ENCODE data around the gene SPON1. TPM values are rescaled to one million over a fixed set of nuclear protein-coding genes. Genes with fewer than 3 reads are reported as not detected.
A peak's percentile ranks its signal among the peaks of the same experiment; 100 is the strongest.
"Not testable (repeated sequence)": the region's sequence is repeated elsewhere in the genome, so short reads cannot be mapped to it uniquely, and the experiment has no call there.

Gene SPON1
- total RNA-seq, 1 donor from 2014 or later, result not detected

DNA sequence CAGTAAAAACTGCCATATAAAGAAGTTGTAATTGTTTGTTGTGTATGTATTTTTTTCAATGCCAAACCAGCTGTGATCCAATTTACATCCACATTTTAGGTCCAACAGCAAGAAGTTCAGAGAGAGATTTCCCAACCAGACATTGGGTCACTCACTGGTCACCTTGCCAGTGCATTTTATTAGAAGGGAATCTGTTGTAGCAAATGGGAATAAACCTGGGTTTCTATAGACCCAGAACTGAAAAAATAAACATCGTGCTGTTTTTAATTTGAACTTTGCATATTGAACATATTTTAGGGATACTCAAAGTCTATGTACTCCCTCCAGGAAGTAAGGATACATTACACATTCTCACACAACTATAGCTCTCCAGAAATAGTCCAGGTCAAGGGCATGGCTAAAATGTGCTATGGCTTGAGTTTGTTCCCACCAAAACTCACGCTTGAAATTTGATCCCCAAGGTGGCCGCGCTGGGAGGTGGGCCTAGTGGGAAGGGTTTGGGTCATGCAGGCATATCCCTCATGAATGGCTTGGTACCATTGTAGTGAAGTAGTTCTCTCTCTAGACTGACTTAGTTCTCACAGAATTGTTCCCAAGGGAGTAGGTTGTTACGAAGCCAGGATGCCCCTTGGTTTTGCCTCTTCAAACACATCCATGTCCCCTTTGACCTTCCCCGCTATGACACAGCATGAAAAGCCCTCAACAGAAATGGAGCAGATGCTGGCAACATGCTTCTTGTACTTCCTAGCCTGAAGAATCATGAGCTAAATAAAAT is 305.5 kb downstream of the SPON1 start:
- DNase-seq (ENCODE audit: low read depth, low spot score), result no peak

DNA sequence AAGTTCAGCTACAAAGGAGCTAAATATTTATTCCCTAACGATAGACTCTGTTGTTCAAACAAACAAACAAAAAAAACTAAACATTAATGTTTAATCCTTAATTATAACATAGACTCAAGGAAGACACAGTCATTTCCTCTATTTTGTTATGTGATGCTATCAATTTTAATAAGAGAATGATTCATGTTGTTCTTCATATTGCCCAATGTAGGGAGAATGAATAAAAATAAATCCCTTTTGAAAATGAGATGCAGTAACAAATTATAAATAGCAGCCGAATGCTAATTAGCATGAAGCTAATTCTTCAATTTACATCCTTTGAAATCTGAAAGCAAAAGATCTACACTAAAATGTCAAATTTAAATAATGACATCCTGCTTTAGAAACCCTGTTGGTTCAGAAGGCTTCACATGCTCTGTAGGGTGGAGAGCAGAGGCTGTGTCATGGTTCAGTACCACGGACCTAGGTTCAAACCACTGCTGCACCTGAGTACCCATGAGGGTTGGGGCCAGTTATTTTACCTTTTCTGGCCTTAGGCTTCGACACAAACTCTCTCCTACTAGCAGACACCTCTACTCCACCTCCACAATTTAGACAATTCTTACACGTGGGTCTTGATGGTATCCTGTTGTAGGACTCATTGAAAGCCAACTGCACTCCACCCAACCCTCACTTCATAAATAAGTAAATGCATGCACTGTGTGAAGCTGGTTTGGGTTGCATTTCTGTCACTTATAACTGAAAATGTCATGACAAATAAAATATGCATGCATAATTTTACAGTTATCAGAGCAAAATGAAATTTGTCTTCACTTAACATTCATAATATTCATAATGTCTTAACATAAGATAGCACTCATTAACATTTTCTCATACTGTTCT is 307.4 kb downstream of the SPON1 start:
- DNase-seq (ENCODE audit: low read depth, low spot score), result no peak

- no peak for DNase-seq (ENCODE audit: low read depth, low spot score)
Measured at GRCh38 chr11:14270690-14271542, 308.4 kb downstream of the SPON1 start.

GRCh38 chr11:14273895-14274294 is 311.4 kb downstream of the SPON1 start:
- DNase-seq (ENCODE audit: low read depth, low spot score), result no peak

GRCh38 chr11:14275076-14275475 is 312.6 kb downstream of the SPON1 start:
- no peak for DNase-seq (ENCODE audit: low read depth, low spot score)

DNA sequence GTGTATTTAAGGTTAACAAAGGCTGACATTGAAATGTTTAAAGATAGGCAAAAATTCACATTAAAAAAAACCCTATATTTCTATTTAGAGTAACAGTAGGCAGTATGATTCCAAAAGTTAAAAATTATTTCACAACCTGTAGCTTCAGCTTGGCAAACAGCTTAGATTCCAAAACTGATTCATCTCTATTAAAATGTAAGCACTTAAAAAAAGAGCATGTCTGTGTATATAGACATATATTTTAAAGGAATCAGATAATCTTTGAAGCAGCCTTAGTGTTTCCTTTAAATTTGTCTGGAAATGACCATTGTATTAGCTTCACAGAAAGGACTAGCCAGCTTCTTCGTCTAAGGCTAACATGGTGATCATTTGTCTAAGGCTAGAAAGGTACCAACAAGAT is 316.3 kb downstream of the SPON1 start:
- DNase-seq (ENCODE audit: low read depth, low spot score), result not testable (repeated sequence)

DNA sequence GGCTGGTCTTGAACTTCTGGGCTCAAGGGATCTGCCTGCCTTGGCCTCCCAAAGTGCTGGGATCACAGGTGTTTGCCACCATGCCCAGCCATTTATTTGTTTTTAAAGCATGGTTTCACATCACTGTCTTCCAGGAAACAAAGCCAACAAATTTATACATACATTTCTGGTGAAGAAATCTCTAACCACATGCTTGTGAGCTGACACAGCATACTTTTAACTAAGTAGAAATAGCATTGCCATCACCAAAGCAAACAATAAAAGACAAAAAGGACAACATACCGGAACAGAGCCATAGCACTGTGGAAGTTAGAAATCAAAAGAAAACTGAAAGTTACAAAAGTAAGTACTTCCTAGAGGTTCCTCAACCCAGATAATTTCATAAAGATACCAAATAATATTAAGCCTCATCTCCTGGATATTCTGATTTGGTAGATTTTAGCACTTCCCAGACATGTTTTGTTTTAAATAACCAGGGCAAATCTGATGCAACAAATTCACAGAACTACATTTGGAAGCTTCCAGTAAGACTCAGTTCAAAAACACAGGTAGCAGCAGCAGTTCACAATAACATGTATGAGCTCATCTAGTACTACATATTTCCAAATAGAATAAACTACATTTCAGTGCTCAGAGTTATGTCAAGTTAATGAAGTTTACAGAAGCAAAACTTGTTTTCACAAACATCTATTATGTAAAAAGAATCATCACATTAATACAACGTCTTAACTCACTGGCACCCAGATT is 325.8 kb downstream of the SPON1 start:
- no peak for DNase-seq (ENCODE audit: low read depth, low spot score)

DNA sequence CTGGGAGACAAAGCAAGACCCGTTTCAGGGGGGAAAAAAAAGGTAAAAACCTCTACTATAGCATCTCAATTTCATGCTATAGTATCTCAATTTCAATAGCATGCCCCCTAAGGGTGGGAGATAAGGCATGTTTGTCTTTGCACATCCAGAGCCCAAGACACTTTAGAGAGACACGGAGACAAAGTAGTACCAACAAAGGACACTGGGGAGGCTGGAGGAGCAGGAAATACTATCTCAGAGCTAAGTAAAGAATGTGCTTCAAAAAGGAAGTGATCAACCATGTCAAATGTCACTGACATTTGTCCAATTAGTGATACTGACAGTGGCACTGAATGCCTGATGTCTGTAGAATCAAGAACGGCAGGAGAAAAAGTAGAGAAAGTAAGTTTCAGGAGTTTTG is 327.9 kb downstream of the SPON1 start:
- no peak for DNase-seq (ENCODE audit: low read depth, low spot score)

DNA sequence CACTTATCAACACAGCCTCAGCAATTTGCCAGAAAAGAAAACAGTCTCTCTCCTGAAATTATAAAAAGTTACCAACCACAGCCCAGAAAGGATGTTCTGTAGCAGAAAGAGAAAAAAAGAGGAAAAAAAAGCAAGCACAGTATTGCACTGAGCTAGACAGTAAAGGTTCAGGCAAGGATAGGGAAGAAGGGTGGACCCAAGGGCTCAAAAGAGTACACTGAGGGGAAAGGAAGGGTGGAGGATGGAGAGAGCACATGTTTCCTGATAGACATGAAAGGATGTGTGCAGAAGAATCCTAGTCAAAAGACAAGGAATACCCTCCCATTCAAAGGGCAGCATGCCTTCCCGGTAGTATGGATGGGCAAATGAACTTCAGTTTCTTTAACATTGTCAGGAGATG is 337.4 kb downstream of the SPON1 start:
- DNase-seq (ENCODE audit: low read depth, low spot score), result no peak

DNA sequence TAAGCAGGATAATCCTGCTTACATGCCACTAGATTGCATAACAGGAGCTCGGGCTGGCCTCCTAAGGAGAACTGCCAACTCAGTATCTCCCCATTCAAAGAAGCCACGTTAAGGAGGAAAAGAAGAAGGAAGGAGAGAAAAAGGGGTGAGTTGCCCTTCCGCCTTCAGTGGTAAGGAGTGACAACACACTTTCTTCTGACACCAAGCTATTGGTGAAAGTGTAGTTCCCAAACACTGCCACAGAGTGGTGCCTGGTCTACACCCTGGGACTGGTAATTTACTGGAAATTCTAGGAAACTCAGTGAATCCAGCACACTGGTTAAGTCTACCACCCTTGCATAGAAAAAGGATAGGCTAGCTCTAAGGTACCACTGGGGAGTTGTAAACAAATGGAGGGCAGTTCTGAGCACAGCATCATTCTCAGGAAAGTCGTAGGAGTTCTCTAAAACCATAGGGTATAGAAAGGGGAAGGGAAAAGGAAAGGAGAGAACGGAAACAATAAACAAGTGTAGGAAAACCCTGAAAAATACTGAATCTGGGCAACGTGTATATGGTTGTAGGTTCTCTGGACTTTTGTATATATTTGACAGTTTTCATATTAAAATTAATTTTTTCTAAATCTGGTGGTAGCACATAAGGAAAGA is 338.3 kb downstream of the SPON1 start:
- peak; percentile 45 for DNase-seq (ENCODE audit: low read depth, low spot score)

GRCh38 chr11:14304601-14305000 is 342.1 kb downstream of the SPON1 start:
- no peak for DNase-seq (ENCODE audit: low read depth, low spot score)

GRCh38 chr11:14305649-14306048 is 343.1 kb downstream of the SPON1 start:
- DNase-seq (ENCODE audit: low read depth, low spot score), result no peak

DNA sequence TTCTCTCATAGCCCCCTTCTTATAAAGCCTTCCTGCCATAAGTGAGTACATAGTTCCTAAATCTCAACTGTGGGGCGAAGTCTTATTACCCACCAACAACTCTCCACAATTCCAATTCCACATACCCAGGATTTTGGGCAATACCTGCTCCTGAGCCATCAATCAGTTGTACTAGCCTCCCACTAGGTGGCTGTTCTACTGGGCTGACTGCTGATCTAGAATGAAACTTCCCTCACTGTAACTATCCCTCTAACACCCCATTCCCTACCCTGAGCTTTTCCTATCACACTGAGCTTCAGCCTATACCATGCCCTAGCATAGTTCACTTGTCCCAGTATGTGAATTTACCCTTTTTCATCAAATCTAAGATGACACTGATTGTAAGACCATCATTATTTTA is 344.0 kb downstream of the SPON1 start:
- no peak for DNase-seq (ENCODE audit: low read depth, low spot score)

- no peak for DNase-seq (ENCODE audit: low read depth, low spot score)
Measured at GRCh38 chr11:14308114-14308896, 345.8 kb downstream of the SPON1 start.

GRCh38 chr11:14308897-14309387 is 346.4 kb downstream of the SPON1 start:
- DNase-seq (ENCODE audit: low read depth, low spot score), result no peak

DNA sequence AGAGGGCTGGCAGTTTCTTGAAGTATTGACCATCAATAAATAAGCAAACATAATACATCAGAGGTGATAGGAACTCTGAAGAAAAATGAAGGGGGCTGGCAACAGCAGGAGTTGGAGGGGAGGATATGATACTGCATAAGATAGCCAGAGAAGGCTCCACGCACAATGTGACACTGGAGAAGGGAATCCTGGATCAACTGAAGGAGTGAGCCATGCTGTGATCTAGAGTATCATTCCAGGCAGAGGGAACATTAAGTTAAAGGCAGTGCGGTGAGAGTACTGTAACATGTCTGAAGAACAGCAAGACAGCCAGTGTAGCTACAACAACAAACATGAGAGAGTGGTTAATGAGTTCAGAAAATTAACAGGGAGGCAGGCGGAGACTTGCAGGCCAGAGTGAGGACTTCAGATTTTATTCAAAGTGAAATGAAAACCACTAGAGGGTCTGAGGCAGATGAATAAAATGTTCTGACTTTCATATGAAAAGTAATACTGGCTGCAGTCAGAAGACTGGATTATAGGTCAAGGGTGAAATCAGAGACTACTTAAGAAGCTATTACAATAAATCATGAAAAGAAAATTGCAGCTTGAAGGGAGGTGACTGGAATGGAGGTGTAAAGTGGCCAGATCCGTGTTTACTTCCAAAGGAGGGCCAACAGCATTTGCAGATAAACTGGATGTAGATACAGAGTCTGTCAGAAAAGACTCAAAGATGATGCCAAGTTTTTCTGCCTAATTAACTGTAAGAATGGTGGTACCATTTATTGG is 347.1 kb downstream of the SPON1 start:
- no peak for DNase-seq (ENCODE audit: low read depth, low spot score)

DNA sequence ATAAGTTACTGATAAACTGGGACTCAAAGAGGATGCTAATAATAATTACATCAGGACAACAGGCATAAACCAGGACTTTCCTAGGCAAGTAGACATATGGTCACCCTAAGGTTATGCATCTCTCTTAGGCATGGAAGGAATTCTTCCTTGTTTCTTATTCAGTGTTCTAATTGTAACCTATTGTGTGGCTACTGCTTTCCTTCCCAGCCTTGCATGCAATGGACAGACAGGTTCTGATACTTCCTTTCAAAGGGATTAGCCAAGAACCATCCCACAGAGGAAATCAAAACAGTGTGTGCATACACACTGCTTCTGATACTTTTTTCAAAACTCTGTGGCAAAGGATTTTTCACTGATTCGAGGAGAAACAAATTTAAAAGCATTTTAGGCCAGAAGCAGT is 348.2 kb downstream of the SPON1 start:
- DNase-seq (ENCODE audit: low read depth, low spot score), result no peak

- DNase-seq (ENCODE audit: low read depth, low spot score), result no peak
Measured at GRCh38 chr11:14312736-14313438, 350.4 kb downstream of the SPON1 start.

Measured in pulmonary artery endothelial cell (primary cell).